ENCODE data around the gene POM121L2.
A peak's percentile ranks its signal among the peaks of the same experiment; 100 is the strongest.

POM121L2 gene

GRCh38 chr6:27312146-27312949, at the start of gene POM121L2:
TSS of gene POM121L2 (minus strand) at chr6:27312273. CDS start at chr6:27312170, 103 bp downstream.
- peaks cover 79% of the 10 kb centered on the region for H3K27me3 ChIP-seq (ENCODE audit: insufficient read depth, low read length)
- peak within 1 kb of the TSS; percentile 68 for H2AFZ ChIP-seq (ENCODE audit: low read length, unreplicated experiment)
- no peaks in the 10 kb centered on the region for H3K79me2 ChIP-seq (ENCODE audit: control insufficient read depth, insufficient read depth, low read length, unreplicated experiment)
- peak within 1 kb of the TSS; percentile 81 for H3K4me3 ChIP-seq (ENCODE audit: low read depth, low read length)
- H3K36me3 ChIP-seq (ENCODE audit: insufficient read depth, low read length), result no peaks in the 10 kb centered on the region
- no peaks in the 10 kb centered on the region for H3K4me1 ChIP-seq (ENCODE audit: control insufficient read depth, insufficient read depth, low read length, unreplicated experiment)
- no peak within 1 kb of the TSS for H3K27ac ChIP-seq (ENCODE audit: low read depth, low read length)

- Histone ChIP-seq H3K27ac (ENCODE audit: low read depth, low read length) (no peak overlapping the region), H2AFZ (ENCODE audit: low read length, unreplicated experiment) (no peak overlapping the region), H3K27me3 (ENCODE audit: insufficient read depth, low read length) (peaks cover 5% of the 10 kb centered on the region; the same call in 1 of the 2 replicates), H3K36me3 (ENCODE audit: insufficient read depth, low read length) (no peaks in the 10 kb centered on the region), H3K4me3 (ENCODE audit: low read depth, low read length) (no peak overlapping the region), H3K79me2 (ENCODE audit: control insufficient read depth, insufficient read depth, low read length, unreplicated experiment) (no peaks in the 10 kb centered on the region), H3K4me1 (ENCODE audit: control insufficient read depth, insufficient read depth, low read length, unreplicated experiment) (no peaks in the 10 kb centered on the region)
Measured at GRCh38 chr6:27359231-27359630, 47.2 kb upstream of the POM121L2 start.

- no peaks in the 10 kb centered on the region for H3K79me2 ChIP-seq (ENCODE audit: control insufficient read depth, insufficient read depth, low read length, unreplicated experiment)
- no peaks in the 10 kb centered on the region for H3K4me1 ChIP-seq (ENCODE audit: control insufficient read depth, insufficient read depth, low read length, unreplicated experiment)
- H3K27ac ChIP-seq (ENCODE audit: low read depth, low read length), result no peak overlapping the region
- H3K36me3 ChIP-seq (ENCODE audit: insufficient read depth, low read length), result no peaks in the 10 kb centered on the region
- H2AFZ ChIP-seq (ENCODE audit: low read length, unreplicated experiment), result no peak overlapping the region
- no peak overlapping the region for H3K4me3 ChIP-seq (ENCODE audit: low read depth, low read length)
- H3K27me3 ChIP-seq (ENCODE audit: insufficient read depth, low read length), result peaks cover 8% of the 10 kb centered on the region; the same call in 1 of the 2 replicates
Measured at GRCh38 chr6:27358786-27359185, 46.7 kb upstream of the POM121L2 start.

GRCh38 chr6:27352850-27353249, 40.8 kb upstream of the POM121L2 start:
- Histone ChIP-seq H2AFZ (ENCODE audit: low read length, unreplicated experiment) (no peak overlapping the region), H3K79me2 (ENCODE audit: control insufficient read depth, insufficient read depth, low read length, unreplicated experiment) (no peaks in the 10 kb centered on the region), H3K27ac (ENCODE audit: low read depth, low read length) (no peak overlapping the region), H3K4me1 (ENCODE audit: control insufficient read depth, insufficient read depth, low read length, unreplicated experiment) (no peaks in the 10 kb centered on the region), H3K4me3 (ENCODE audit: low read depth, low read length) (no peak overlapping the region), H3K27me3 (ENCODE audit: insufficient read depth, low read length) (peaks cover 23% of the 10 kb centered on the region), H3K36me3 (ENCODE audit: insufficient read depth, low read length) (no peaks in the 10 kb centered on the region)

- Histone ChIP-seq H3K4me3 (ENCODE audit: low read depth, low read length) (peak overlapping the region; percentile 86; the same call in 1 of the 2 replicates), H3K27ac (ENCODE audit: low read depth, low read length) (no peak overlapping the region), H3K27me3 (ENCODE audit: insufficient read depth, low read length) (peaks cover 33% of the 10 kb centered on the region), H2AFZ (ENCODE audit: low read length, unreplicated experiment) (no peak overlapping the region), H3K79me2 (ENCODE audit: control insufficient read depth, insufficient read depth, low read length, unreplicated experiment) (no peaks in the 10 kb centered on the region), H3K36me3 (ENCODE audit: insufficient read depth, low read length) (no peaks in the 10 kb centered on the region), H3K4me1 (ENCODE audit: control insufficient read depth, insufficient read depth, low read length, unreplicated experiment) (no peaks in the 10 kb centered on the region)
Measured at GRCh38 chr6:27334141-27334540, 22.1 kb upstream of the POM121L2 start.

- H3K79me2 ChIP-seq (ENCODE audit: control insufficient read depth, insufficient read depth, low read length, unreplicated experiment), result no peaks in the 10 kb centered on the region
- peak overlapping the region; percentile 72 for H2AFZ ChIP-seq (ENCODE audit: low read length, unreplicated experiment)
- peak overlapping the region; percentile 86 for H3K4me3 ChIP-seq (ENCODE audit: low read depth, low read length)
- no peaks in the 10 kb centered on the region for H3K4me1 ChIP-seq (ENCODE audit: control insufficient read depth, insufficient read depth, low read length, unreplicated experiment)
- peaks cover 33% of the 10 kb centered on the region for H3K27me3 ChIP-seq (ENCODE audit: insufficient read depth, low read length)
- no peak overlapping the region for H3K27ac ChIP-seq (ENCODE audit: low read depth, low read length)
- no peaks in the 10 kb centered on the region for H3K36me3 ChIP-seq (ENCODE audit: insufficient read depth, low read length)
Measured at GRCh38 chr6:27333642-27334040, 21.6 kb upstream of the POM121L2 start.

GRCh38 chr6:27332692-27333641, 20.9 kb upstream of the POM121L2 start:
- Histone ChIP-seq H3K36me3 (ENCODE audit: insufficient read depth, low read length) (no peaks in the 10 kb centered on the region), H3K27me3 (ENCODE audit: insufficient read depth, low read length) (peaks cover 30% of the 10 kb centered on the region), H3K79me2 (ENCODE audit: control insufficient read depth, insufficient read depth, low read length, unreplicated experiment) (no peaks in the 10 kb centered on the region), H3K27ac (ENCODE audit: low read depth, low read length) (no peak overlapping the region), H3K4me3 (ENCODE audit: low read depth, low read length) (peak overlapping the region; percentile 86), H2AFZ (ENCODE audit: low read length, unreplicated experiment) (peak overlapping the region; percentile 72), H3K4me1 (ENCODE audit: control insufficient read depth, insufficient read depth, low read length, unreplicated experiment) (no peaks in the 10 kb centered on the region)

GRCh38 chr6:27327023-27327738, 15.1 kb upstream of the POM121L2 start:
- no peak overlapping the region for H3K27ac ChIP-seq (ENCODE audit: low read depth, low read length)
- H3K36me3 ChIP-seq (ENCODE audit: insufficient read depth, low read length), result no peaks in the 10 kb centered on the region
- no peak overlapping the region for H2AFZ ChIP-seq (ENCODE audit: low read length, unreplicated experiment)
- H3K4me1 ChIP-seq (ENCODE audit: control insufficient read depth, insufficient read depth, low read length, unreplicated experiment), result no peaks in the 10 kb centered on the region
- H3K79me2 ChIP-seq (ENCODE audit: control insufficient read depth, insufficient read depth, low read length, unreplicated experiment), result no peaks in the 10 kb centered on the region
- peaks cover 60% of the 10 kb centered on the region for H3K27me3 ChIP-seq (ENCODE audit: insufficient read depth, low read length)
- H3K4me3 ChIP-seq (ENCODE audit: low read depth, low read length), result no peak overlapping the region

- no peak overlapping the region for H3K4me3 ChIP-seq (ENCODE audit: low read depth, low read length)
- H2AFZ ChIP-seq (ENCODE audit: low read length, unreplicated experiment), result no peak overlapping the region
- no peaks in the 10 kb centered on the region for H3K4me1 ChIP-seq (ENCODE audit: control insufficient read depth, insufficient read depth, low read length, unreplicated experiment)
- peaks cover 44% of the 10 kb centered on the region for H3K27me3 ChIP-seq (ENCODE audit: insufficient read depth, low read length)
- H3K79me2 ChIP-seq (ENCODE audit: control insufficient read depth, insufficient read depth, low read length, unreplicated experiment), result no peaks in the 10 kb centered on the region
- no peak overlapping the region for H3K27ac ChIP-seq (ENCODE audit: low read depth, low read length)
- no peaks in the 10 kb centered on the region for H3K36me3 ChIP-seq (ENCODE audit: insufficient read depth, low read length)
Measured at GRCh38 chr6:27321901-27322300, 9.8 kb upstream of the POM121L2 start.

- H3K4me3 ChIP-seq (ENCODE audit: low read depth, low read length), result no peak overlapping the region
- no peaks in the 10 kb centered on the region for H3K79me2 ChIP-seq (ENCODE audit: control insufficient read depth, insufficient read depth, low read length, unreplicated experiment)
- H2AFZ ChIP-seq (ENCODE audit: low read length, unreplicated experiment), result no peak overlapping the region
- H3K27me3 ChIP-seq (ENCODE audit: insufficient read depth, low read length), result peaks cover 43% of the 10 kb centered on the region
- H3K27ac ChIP-seq (ENCODE audit: low read depth, low read length), result no peak overlapping the region
- H3K36me3 ChIP-seq (ENCODE audit: insufficient read depth, low read length), result no peaks in the 10 kb centered on the region
- H3K4me1 ChIP-seq (ENCODE audit: control insufficient read depth, insufficient read depth, low read length, unreplicated experiment), result no peaks in the 10 kb centered on the region
Measured at GRCh38 chr6:27321370-27321769, 9.3 kb upstream of the POM121L2 start.
